Type B pancreatic cell (in vitro differentiated cells): ENCODE results near the gene NPRL2. TPM values are rescaled to one million over a fixed set of nuclear protein-coding genes. Genes with fewer than 3 reads are reported as not detected.
A peak's percentile ranks its signal among the peaks of the same experiment; 100 is the strongest.

Experiments used
- DNase-seq: peaks from one replicate; pipeline ENCODE4 v3.0.0; 2021; ENCODE audit warnings: mixed read lengths; ENCODE audit not compliant: unreplicated experiment; ENCODE audit errors: extremely low spot score
- H3K27ac Mint-ChIP-seq: 2 replicates; pipeline ENCODE4 v1.8.0; 2021; ENCODE audit warnings: mild to moderate bottlenecking, mixed read lengths
- H3K27me3 Mint-ChIP-seq: 2 replicates; pipeline ENCODE4 v1.8.0; 2021; ENCODE audit warnings: mixed read lengths
- H3K36me3 Mint-ChIP-seq: 2 replicates; pipeline ENCODE4 v1.8.0; 2021; ENCODE audit warnings: mixed read lengths
- H3K4me1 Mint-ChIP-seq: one replicate; pipeline ENCODE4 v1.8.0; 2021; ENCODE audit warnings: mixed read lengths; ENCODE audit not compliant: unreplicated experiment
- H3K4me3 Mint-ChIP-seq: 2 replicates; pipeline ENCODE4 v1.8.0; 2021; ENCODE audit warnings: mild to moderate bottlenecking, mixed read lengths
- H3K9me3 Mint-ChIP-seq: 2 replicates; pipeline ENCODE4 v1.8.0; 2021; ENCODE audit warnings: mixed read lengths
- total RNA-seq: library from RNA; stranded (reverse); gene quantifications from 2 replicates; pipeline ENCODE4 v1.2.1, GENCODE V29; 2021; ENCODE audit warnings: low replicate concordance
- TF ChIP-seq, protein P1 (sequence below): fragments of 200-600 bp; sonication (generic); conservative IDR thresholded peaks from 2 replicates; pipeline ENCODE4 v1.5.0; 2021; ENCODE audit warnings: antibody characterized with exemption, mild to moderate bottlenecking

NPRL2 gene
- total RNA-seq, 1 donor from 2014 or later: 27.9 TPM

DNA sequence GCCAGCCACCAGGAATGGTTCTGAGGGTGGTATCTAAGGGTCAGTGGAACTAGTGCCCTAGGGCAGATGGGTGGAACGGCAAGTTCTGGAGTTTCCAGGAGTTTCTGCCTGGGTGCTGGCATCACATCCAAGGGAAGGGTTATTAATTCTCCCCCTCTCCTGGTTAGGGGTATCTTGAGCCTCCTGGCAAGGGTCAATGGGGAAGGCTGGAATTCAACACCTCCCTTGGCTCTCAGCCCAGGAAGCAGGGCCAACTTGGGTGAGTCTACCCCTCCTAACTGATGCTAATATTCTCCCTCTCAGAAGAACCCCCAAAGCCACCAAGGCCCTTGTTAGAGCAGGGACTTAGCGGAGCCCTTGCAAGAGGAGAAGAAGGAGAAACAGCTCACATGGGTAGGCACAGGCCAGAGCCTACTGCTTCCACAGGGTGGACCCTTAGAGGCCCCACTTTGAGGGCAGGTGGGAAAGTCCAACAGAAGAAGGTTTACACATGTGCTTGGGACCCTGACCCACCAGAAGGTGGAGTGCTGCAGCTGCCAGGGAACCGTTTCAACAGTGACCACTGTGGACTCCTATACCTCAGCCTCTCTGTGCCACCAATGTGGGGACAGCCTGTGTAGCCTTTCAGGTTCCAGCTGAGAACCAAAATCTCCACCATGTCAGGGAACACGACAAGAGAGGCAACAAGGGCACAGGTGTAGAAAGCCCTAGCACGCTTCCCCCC, 5.4 kb upstream of the NPRL2 start:
- H3K9me3 Mint-ChIP-seq: no peaks in the 10 kb centered on the region

DNA sequence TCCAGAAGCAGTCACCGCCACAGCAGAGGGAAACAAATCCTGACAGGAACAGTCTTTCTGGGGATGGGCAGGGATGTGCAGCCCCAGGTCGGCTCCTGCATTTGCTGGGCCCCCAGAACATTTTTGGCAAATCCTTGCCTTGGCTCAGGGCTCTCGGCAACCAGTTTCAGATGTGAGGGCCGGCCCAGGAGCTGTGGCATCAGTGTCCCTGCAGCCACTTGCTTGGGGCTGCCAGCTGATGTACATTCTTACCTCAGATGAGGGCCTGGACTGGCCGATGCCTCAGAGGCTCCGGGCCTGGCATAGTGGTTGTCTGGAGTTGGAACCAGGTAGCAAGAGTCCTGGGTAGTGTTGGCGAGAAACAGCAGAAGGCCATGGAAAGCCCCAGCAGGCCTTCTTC, 4.3 kb upstream of the NPRL2 start:
- Mint-ChIP-seq H3K36me3 (no peaks in the 10 kb centered on the region), H3K27ac (no peak overlapping the region), H3K4me3 (no peak overlapping the region), H3K4me1 (peaks cover 43% of the 10 kb centered on the region), H3K9me3 (no peaks in the 10 kb centered on the region), H3K27me3 (no peaks in the 10 kb centered on the region)
- no peak for DNase-seq
- TF ChIP-seq, protein P1, sequence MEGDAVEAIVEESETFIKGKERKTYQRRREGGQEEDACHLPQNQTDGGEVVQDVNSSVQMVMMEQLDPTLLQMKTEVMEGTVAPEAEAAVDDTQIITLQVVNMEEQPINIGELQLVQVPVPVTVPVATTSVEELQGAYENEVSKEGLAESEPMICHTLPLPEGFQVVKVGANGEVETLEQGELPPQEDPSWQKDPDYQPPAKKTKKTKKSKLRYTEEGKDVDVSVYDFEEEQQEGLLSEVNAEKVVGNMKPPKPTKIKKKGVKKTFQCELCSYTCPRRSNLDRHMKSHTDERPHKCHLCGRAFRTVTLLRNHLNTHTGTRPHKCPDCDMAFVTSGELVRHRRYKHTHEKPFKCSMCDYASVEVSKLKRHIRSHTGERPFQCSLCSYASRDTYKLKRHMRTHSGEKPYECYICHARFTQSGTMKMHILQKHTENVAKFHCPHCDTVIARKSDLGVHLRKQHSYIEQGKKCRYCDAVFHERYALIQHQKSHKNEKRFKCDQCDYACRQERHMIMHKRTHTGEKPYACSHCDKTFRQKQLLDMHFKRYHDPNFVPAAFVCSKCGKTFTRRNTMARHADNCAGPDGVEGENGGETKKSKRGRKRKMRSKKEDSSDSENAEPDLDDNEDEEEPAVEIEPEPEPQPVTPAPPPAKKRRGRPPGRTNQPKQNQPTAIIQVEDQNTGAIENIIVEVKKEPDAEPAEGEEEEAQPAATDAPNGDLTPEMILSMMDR: no peak

More for the DNA sequence above, 5.4 kb upstream of the NPRL2 start:
- Mint-ChIP-seq H3K4me1 (peaks cover 36% of the 10 kb centered on the region), H3K36me3 (no peaks in the 10 kb centered on the region), H3K27ac (no peak overlapping the region), H3K4me3 (peak overlapping the region; percentile 98), H3K27me3 (no peaks in the 10 kb centered on the region)
- no peak for DNase-seq
- TF ChIP-seq, protein P1: no peak

DNA sequence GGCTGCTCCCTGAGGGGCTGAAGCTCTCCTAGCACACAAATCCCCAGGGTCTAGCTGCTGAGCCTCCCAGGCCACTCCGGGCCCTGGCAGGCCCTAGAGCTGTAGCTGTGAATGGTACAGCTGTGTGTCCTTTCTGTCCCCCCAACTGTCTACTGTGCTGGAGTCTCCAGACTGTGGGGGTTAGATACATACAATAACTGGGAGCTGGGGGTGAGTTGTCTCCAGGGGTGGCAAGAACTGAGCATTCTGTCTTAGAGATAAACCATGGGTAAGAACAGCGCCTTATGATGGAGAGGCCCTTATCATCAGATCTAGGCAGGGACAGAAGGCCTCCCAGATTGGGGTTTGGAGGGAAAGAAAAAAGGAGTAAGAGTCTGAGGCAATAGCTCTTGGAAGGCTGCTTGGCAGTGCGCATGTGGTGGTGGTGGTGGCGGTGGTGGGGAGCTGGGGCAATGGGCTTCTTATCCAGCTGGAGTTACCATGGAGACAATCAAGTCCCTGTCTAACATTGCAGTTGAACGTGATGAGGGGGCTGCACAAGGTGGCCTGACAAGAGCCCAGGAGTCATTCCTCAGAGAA, 3.7 kb upstream of the NPRL2 start:
- Mint-ChIP-seq H3K4me3 (peak overlapping the region; percentile 68), H3K4me1 (peaks cover 38% of the 10 kb centered on the region), H3K27me3 (no peaks in the 10 kb centered on the region), H3K27ac (no peak overlapping the region), H3K9me3 (no peaks in the 10 kb centered on the region), H3K36me3 (no peaks in the 10 kb centered on the region)
- TF ChIP-seq, protein P1: no peak
- no peak for DNase-seq

DNA sequence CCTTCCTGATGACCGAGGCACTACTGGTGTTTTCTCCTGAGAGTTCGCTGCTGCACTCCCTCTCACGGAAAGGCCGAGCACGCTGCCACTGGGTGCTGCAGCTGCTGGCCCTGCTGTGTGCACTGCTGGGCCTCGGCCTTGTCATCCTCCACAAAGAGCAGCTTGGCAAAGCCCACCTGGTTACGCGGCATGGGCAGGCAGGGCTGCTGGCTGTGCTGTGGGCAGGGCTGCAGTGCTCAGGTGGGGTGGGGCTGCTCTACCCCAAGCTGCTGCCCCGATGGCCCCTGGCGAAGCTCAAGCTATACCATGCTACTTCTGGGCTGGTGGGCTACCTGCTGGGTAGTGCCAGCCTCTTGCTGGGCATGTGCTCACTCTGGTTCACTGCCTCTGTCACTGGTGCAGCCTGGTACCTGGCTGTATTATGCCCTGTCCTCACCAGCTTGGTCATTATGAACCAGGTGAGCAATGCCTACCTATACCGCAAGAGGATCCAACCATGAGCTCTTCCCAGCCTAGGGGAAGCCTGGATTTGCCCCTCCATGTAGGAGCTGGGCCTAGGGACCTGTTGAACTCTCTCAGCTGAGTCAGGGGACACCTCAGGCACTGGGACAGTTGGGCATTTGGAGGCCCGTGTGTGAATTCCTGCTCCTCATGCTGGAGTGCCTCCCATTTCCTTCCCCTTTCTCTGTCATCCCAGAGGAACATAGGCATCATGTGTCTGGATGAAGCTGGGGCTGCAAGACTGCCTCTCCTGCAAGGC, 2.9 kb upstream of the NPRL2 start:
- H3K4me3 Mint-ChIP-seq: peak overlapping the region; percentile 31

DNA sequence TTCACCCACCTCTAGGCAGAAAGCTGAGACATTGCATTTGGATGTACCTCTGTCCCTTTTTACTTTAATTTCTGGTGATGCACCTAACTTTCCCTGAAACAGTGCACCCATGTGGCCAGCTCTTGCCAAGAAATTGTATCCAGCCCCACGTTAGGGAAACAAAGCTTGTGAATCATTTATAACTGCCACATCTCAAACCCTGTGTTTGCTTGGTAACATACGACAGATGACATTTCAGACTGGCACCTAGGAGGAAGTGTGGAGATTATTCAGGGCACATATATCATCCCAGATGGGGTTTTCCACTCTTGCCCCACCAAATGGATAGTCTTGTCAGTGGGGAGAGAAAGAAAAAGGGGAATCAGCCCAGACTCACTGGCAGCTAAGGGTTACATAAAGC, 2.2 kb upstream of the NPRL2 start:
- Mint-ChIP-seq H3K4me3 (peak overlapping the region; percentile 65), H3K4me1 (peaks cover 33% of the 10 kb centered on the region), H3K27me3 (no peaks in the 10 kb centered on the region), H3K27ac (no peak overlapping the region), H3K9me3 (no peaks in the 10 kb centered on the region), H3K36me3 (no peaks in the 10 kb centered on the region)
- DNase-seq: no peak
- TF ChIP-seq, protein P1: peak; percentile 25

More for the DNA sequence above, 2.9 kb upstream of the NPRL2 start:
- Mint-ChIP-seq H3K36me3 (no peaks in the 10 kb centered on the region), H3K27me3 (no peaks in the 10 kb centered on the region), H3K27ac (no peak overlapping the region), H3K9me3 (no peaks in the 10 kb centered on the region), H3K4me1 (peaks cover 38% of the 10 kb centered on the region)
- no peak for DNase-seq
- TF ChIP-seq, protein P1: no peak
